ENCODE measurements around the gene PTPN14.

Gene PTPN14

GRCh38 chr1:214386747-214387146 lies 164.7 kb downstream of the PTPN14 start:
- no peak for DNase-seq

GRCh38 chr1:214386333-214386732 lies 165.1 kb downstream of the PTPN14 start:
- no peak for DNase-seq

DNA sequence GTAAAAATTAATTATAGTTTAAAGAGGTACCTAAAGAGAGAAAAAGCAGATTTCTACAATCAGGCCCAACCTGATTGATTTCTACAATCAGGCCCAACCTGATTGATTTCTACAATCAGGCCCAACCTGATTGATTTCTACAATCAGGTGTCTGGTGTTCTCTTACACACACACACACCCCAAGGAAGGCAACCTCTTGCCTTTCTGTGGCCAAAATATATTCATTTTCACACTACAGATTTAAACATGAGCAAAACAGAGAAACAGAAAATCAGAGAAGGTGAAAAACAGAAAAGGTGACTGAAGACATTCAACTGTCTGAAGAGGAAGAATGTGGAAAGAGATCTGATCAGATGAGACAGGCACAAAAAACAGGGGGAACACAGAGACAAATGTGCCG lies 166.0 kb downstream of the PTPN14 start:
- DNase-seq = no peak

DNA sequence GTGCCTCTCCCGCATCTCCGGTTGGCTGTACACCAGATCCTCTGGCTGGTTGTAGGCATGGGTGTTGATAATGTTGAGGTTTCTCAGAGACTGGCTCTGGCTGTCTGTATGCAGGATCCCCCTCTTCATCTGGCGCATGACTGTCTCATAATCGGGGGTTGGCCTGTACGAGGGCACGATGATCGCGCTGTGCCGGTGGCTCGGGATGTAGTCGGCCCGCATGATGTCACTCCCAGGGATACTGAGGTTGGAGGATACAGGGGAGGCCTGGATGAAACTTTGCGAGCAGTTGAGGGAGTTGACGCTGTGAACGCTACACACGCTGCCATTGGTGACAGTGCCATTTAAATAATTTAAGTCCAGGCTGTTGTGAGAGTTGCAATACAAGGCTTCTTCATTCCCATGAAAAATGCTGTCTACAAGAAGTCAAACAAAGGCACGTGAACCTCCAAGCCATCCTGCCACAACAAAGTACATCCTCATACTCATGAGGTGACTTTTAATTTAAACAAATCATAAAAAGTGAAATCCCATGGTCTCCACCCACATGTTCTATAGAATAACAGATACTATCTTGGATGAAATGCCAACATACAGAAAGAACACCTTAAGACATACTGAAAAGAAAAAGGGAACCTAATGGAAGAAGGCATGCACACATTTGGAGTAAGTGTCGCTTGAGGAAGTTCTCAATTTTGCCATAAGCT lies 166.9 kb downstream of the PTPN14 start:
- no peak for DNase-seq

GRCh38 chr1:214383381-214384372 lies 167.7 kb downstream of the PTPN14 start:
- no peak for DNase-seq

DNA sequence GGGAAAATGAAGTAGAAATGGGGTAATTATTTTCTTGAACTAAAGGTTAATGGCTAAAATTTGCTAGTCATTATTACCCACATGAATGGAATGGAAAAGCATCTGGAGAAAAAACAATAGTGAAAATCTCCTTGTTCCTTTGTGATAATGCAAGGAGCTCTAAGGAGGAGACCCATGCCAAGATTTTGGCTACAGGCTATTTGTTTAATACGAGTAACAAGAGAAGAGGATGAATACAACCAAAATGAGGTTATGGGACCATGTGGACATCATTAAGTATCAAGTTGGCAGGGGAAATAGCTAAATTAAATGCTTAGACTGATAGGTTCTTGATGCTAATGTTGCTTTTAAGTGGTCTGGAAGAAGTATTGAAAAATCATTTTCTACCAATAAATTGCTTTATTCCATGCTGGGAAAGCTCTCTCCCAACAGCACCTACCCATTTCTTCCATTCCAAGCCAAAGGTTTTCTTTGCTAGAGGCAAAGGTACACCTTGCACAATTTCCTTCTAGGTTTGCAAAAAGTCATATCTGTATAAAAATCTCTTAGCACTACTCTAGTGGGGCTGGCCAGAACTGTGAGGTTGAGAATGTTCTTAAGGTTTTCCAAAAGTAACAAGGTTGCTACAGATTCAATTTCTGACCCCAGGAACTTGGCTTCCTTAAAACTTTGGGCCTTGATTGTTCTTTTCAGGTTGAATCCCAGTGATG lies 170.3 kb downstream of the PTPN14 start:
- no peak for DNase-seq

GRCh38 chr1:214380396-214380795 lies 171.0 kb downstream of the PTPN14 start:
- no peak for DNase-seq

- DNase-seq = no peak
These were observed 172.0 kb downstream of the PTPN14 start for GRCh38 chr1:214379236-214379970.

GRCh38 chr1:214378492-214378891 lies 172.9 kb downstream of the PTPN14 start:
- no peak for DNase-seq

DNA sequence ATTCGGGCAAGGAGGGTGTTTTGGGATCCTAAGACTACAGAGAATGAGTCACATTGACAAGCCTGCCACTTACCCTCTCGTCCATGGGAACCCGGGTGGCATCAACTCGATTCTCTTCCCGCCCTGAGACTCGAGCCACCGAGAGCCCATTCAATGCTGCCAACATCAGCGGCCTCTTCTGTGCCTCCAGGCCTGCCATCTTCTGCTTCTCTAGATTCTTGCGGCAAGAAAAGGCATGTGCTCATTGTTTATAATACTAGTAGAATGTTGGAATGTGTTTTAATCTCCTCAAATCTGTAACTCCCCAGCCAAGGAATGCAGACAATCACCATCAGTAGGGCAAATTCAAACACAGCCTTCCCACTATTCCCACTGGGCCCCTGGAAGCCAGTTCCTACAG lies 173.5 kb downstream of the PTPN14 start:
- DNase-seq = no peak

DNA sequence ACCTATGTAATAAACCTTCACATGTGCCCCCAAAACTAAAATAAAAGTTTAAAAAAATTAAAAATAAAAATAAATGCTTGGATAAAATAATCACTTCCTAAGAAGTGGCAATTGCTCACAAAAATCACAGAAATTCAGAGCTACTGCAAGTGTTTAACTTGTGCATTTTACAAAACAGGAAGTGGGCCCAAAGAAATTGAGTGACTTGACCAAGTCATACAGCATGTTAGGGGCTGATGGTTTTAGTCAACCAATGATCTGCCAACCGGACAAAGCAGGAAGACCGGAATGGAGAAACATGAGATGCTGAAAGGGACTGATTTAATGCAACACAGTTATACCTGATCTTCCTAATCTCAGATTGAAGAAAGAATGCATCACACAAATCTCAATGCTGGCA lies 173.9 kb downstream of the PTPN14 start:
- no peak for DNase-seq

DNA sequence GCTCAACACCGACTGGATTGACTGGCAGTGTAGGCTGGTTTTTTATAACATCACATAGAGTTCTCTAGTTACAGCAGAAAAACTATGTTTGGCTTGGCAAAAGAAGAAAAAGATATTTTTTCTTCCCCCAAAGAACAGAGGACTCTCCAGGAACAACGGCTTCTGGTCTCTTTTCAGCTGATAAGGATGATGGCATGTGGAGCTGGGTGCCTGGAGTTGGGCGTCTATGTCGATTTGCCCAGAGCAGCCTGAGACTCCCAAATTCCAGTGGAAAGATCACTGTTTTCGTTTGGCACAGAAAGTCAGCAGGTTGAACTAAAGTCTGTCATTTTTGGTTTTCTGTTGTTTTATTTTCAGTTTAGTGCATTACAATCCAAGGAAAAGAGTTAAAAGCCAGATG lies 179.3 kb downstream of the PTPN14 start:
- DNase-seq = no peak

GRCh38 chr1:214370615-214371014 lies 180.8 kb downstream of the PTPN14 start:
- DNase-seq = no peak

- no peak for DNase-seq
These were observed 182.0 kb downstream of the PTPN14 start for GRCh38 chr1:214369364-214369763.

DNA sequence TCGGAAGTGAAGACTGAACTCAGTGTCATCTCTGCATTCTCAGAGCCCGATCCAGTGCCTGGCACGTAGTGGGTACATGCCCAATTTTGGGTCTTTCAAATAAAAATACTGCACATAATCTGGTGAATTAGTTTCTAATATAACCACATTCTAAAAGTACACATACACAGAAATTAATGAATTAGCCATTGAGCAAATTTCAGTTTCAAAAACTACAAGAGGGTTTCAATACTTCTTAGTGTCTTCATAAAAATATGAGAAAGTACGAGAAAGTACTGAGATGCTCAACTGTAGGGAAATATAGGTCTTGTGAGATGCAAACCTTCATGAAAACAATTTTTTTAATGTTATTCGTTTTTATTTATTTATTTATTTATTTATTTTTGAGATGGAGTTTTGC lies 183.6 kb downstream of the PTPN14 start:
- no peak for DNase-seq

DNA sequence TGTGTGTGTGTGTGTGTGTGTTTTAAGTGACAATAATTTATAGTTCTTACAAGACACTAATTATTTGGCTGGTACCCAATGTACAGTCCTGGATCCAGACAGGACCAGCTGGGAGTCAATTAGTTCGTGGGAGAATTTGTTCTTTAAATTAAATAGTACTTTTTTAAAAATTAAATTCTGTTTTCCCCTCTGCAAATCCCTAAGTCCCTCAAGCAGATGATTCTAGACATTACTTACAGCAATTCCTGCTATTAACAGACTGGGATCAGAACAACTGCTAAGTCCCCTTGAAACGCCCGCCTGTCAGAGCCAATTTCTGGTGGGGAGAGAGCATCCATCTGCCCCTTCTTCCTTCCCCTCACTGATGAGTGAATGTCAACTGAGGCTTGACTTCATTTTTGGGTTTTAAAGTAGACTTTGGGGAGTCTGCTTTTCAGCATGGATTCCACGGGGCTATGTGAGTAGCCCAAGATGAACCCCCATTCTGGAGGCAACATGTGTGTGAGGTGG lies 186.6 kb downstream of the PTPN14 start:
- DNase-seq = no peak

DNA sequence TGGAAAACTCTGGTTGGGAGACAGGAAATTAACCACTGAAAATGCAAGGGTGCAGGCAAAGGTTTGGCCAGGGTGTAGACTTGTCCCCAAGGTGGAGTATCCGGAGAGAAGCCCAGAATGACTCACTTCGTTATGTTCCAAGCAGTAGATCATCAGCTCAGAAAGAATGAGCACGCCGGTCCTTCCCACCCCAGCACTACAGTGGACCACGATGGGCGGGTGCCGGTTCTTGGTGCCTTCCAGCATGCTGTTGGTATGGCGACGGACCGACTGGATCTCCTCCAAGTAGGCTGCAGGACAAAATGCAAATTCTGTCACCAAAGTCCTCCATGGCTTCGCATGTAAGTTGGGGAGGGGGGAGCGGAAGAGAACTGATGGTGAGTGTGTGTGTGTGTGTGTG lies 187.0 kb downstream of the PTPN14 start:
- DNase-seq = no peak

GRCh38 chr1:214363386-214363785 lies 188.0 kb downstream of the PTPN14 start:
- no peak for DNase-seq

GRCh38 chr1:214362188-214362882 lies 189.1 kb downstream of the PTPN14 start:
- DNase-seq = no peak

DNA sequence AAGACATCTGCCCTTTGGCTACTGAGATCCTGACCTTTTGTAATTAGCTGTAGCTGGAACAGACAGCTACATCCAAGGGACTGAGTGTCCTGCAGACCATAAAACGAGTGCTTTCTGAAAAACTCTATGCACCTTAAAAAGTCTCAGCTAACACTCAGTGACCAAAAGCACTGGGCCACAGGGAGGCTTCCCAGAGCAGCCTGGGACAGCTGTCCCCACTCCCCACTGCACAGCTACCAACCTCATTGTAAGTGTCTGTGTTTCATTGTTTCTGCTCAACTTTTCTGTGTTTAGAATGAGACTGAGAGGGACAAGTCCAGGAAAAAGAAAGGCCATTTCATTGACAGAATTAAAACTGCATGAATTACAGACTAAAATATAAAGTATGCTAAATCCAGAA lies 189.8 kb downstream of the PTPN14 start:
- DNase-seq = no peak

DNA sequence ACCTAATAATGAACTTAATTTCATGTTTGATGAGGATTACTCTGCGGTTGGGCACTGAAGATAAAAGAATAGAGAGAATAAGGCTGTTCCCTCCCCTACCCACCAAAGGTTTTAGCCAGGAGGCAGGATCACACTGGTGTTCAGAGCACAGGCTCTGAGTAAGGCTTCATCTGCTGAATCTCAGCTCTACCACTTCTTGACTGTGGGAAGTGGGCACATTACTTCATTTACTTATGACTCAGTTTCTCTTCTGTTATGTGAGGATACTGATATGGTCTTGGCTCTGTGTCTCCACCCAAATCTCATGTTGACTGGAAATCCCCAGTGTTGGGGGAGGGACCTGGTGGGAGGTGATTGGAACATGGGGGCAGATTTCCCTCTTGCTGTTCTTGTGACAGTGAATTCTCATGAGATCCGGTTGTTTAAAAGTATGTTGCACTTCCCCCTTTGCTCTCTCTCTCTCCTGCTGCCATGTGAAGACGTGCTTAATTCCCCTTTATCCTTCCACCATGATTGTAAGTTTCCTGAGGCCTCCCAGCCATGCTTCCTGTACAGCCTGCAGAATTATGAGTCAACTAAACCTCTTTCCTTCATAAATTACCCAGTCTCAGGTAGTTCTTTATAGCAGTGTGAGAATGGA lies 190.8 kb downstream of the PTPN14 start:
- no peak for DNase-seq

Measured in activated CD8-positive, alpha-beta memory T cell treated with anti-CD3 and anti-CD28 coated beads, Interleukin-2, amount 50 U/mL, for 4 hours (primary cell).